ENCODE measurements around the gene RNF180. TPM values are rescaled to one million over a fixed set of nuclear protein-coding genes. Genes with fewer than 3 reads are reported as not detected.

The RNF180 gene
- polyA plus RNA-seq, 4 donors, result 0.27 to 3.6 (median 0.92) TPM

DNA sequence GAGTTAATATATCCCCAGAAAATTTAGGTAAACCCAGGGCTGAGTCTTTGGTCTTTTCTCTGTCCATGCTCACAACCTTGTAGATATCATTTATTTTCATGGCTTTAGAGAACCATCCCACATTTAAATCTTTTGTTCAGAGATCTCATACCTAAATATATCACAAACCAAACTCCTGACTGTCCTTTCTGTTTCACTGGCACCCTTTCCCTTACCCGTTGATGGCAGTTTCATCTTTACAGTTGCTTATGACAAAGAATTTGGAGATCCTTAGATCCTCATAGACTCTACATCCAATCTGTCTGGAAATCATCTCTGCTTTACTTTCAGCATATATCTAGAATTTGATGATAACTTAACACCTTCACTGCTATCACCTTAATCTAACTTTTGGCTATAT is 19.2 kb downstream of the RNF180 start:
- 74 to 79% (median 79%) methylated on average over 1 of the region's 1 CpG for WGBS, 3 donors
- no peaks in the 10 kb centered on the region for H3K27me3 ChIP-seq (ENCODE audit: control insufficient read depth in 3 of 3, insufficient read depth in 3 of 3, low read length in 3 of 3)
- no peaks in the 10 kb centered on the region for H3K4me1 ChIP-seq (ENCODE audit: control insufficient read depth in 3 of 3, insufficient read depth in 2 of 3, low read depth in 1 of 3, low read length in 2 of 3)
- no peaks in the 10 kb centered on the region for H3K9me3 ChIP-seq (ENCODE audit: control insufficient read depth in 2 of 2, insufficient read depth in 1 of 2, low read depth in 1 of 2, low read length in 1 of 2)
- FAIRE-seq, result no peak
- H3K4me3 ChIP-seq (ENCODE audit: low read depth in 1 of 3, low read length in 3 of 3), result no peak overlapping the region
- no peaks in the 10 kb centered on the region for H3K36me3 ChIP-seq (ENCODE audit: control insufficient read depth in 3 of 3, insufficient read depth in 2 of 3, low read depth in 1 of 3, low read length in 3 of 3)
- H3K27ac ChIP-seq (ENCODE audit: low read depth in 1 of 3, low read length in 2 of 3), result no peak overlapping the region
- no peak for DNase-seq

DNA sequence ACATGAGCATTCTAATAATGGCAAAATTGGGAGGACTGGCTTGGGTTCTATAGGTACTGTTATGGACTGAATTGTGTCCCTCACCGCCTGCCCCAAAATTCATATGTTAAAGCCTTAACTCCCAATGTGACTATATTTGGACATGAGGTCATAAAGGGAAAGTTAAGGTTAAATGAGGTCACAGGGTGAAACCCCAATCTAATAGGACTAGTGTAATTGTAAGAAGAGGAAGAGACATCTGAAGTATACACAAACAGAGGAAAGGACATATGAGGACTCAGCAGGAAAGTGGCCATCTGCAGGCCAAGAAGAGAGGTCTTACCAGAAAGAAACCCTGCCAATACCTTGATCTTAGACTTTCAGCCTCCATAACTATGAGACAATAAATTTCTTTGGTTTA is 23.1 kb downstream of the RNF180 start:
- Histone ChIP-seq H3K36me3 (ENCODE audit: control insufficient read depth in 3 of 3, insufficient read depth in 2 of 3, low read depth in 1 of 3, low read length in 3 of 3) (no peaks in the 10 kb centered on the region), H3K9me3 (ENCODE audit: control insufficient read depth in 2 of 2, insufficient read depth in 1 of 2, low read depth in 1 of 2, low read length in 1 of 2) (no peaks in the 10 kb centered on the region), H3K27me3 (ENCODE audit: control insufficient read depth in 3 of 3, insufficient read depth in 3 of 3, low read length in 3 of 3) (no peaks in the 10 kb centered on the region), H3K27ac (ENCODE audit: low read depth in 1 of 3, low read length in 2 of 3) (no peak overlapping the region), H3K4me1 (ENCODE audit: control insufficient read depth in 3 of 3, insufficient read depth in 2 of 3, low read depth in 1 of 3, low read length in 2 of 3) (no peaks in the 10 kb centered on the region), H3K4me3 (ENCODE audit: low read depth in 1 of 3, low read length in 3 of 3) (no peak overlapping the region)
- 90 to 97% (median 96%) methylated on average over 1 of the region's 1 CpG for WGBS, 3 donors
- no peak for FAIRE-seq
- DNase-seq, result no peak

DNA sequence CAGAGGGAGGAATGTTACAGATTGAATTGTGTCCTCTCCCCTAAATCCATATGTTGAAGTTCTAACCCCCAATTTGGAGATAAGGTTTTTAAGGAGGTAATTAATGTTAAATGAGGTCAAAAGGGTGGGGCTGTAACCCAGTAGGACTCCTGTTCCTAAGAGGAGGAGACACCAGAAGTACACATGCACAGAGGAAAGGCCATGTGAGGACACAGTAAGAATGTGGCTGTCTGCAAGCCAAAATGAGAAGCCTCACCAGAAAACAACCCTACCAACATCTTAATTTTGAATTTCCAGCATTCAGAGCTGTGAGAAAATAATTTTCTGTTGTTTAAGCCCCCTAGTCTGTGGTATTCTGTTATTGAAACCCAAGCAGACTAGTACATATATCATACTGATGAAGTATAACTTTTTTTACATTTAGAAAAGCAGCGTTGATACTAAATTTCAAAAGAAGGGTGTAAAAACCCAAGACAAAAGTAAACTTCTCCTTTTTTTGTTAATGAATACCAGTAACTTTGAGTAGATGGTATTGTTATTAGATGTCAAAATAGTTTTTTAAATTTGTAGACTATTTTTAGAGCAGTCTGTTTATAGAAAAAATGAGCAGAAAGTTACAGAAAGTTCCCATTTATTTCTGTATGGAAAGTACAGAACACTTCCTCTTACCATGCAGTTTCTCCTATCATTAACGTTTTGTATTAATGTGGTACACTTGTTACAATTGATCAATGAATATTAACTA is 25.1 kb downstream of the RNF180 start:
- Histone ChIP-seq H3K36me3 (ENCODE audit: control insufficient read depth in 3 of 3, insufficient read depth in 2 of 3, low read depth in 1 of 3, low read length in 3 of 3) (no peaks in the 10 kb centered on the region), H3K9me3 (ENCODE audit: control insufficient read depth in 2 of 2, insufficient read depth in 1 of 2, low read depth in 1 of 2, low read length in 1 of 2) (no peaks in the 10 kb centered on the region), H3K27ac (ENCODE audit: low read depth in 1 of 3, low read length in 2 of 3) (no peak overlapping the region), H3K27me3 (ENCODE audit: control insufficient read depth in 3 of 3, insufficient read depth in 3 of 3, low read length in 3 of 3) (no peaks in the 10 kb centered on the region), H3K4me1 (ENCODE audit: control insufficient read depth in 3 of 3, insufficient read depth in 2 of 3, low read depth in 1 of 3, low read length in 2 of 3) (no peaks in the 10 kb centered on the region), H3K4me3 (ENCODE audit: low read depth in 1 of 3, low read length in 3 of 3) (no peak overlapping the region)
- WGBS, 3 donors, result 35 to 48% (median 38%) methylated on average over 2 of the region's 2 CpGs
- FAIRE-seq (no peak), DNase-seq (no peak)

DNA sequence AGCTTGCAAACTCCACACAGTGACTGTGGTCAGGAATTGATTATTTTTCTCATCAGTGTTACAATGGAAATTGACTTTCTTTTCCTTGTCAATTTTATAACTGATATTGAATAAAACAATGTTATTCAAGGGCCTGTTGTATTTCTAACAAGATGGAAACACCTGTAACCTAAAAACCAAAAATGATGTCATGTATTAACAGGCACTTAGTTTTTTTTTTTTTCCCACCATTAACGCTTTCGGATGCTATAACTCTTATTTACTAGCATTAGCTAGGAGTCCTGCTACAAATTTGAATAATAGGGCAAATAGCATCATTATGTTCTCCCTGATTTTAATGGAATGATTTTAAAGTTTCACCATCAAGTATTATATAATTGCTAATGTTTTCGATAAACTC is 30.3 kb downstream of the RNF180 start:
- Histone ChIP-seq H3K36me3 (ENCODE audit: control insufficient read depth in 3 of 3, insufficient read depth in 2 of 3, low read depth in 1 of 3, low read length in 3 of 3) (no peaks in the 10 kb centered on the region), H3K9me3 (ENCODE audit: control insufficient read depth in 2 of 2, insufficient read depth in 1 of 2, low read depth in 1 of 2, low read length in 1 of 2) (no peaks in the 10 kb centered on the region), H3K4me1 (ENCODE audit: control insufficient read depth in 3 of 3, insufficient read depth in 2 of 3, low read depth in 1 of 3, low read length in 2 of 3) (no peaks in the 10 kb centered on the region), H3K27ac (ENCODE audit: low read depth in 1 of 3, low read length in 2 of 3) (no peak overlapping the region), H3K4me3 (ENCODE audit: low read depth in 1 of 3, low read length in 3 of 3) (no peak overlapping the region), H3K27me3 (ENCODE audit: control insufficient read depth in 3 of 3, insufficient read depth in 3 of 3, low read length in 3 of 3) (no peaks in the 10 kb centered on the region)
- DNase-seq (no peak), FAIRE-seq (no peak)
- WGBS, 3 donors, result 92 to 98% (median 93%) methylated on average over 3 of the region's 3 CpGs

DNA sequence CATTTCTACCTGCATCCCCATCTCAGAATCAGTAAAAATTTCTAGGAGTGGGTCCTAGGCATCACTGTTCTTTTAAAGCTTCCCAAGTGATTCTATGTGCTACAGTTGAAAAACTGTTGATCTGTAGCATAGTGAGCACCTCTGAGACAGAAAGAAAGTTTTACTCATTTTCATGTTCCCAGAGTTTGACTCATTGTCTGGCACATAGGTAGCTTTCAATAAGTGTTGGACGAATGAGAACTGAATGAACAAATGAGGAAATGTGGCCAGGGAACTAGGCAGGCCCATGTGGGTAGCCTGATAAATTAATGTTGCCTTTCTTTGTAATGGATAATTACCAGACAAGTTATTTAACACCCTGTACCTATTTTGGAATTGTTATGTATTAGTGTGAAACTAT is 33.8 kb downstream of the RNF180 start:
- no peak overlapping the region for H3K27ac ChIP-seq (ENCODE audit: low read depth in 1 of 3, low read length in 2 of 3)
- FAIRE-seq (no peak), DNase-seq (no peak)
- H3K36me3 ChIP-seq (ENCODE audit: control insufficient read depth in 3 of 3, insufficient read depth in 2 of 3, low read depth in 1 of 3, low read length in 3 of 3), result no peaks in the 10 kb centered on the region
- H3K4me1 ChIP-seq (ENCODE audit: control insufficient read depth in 3 of 3, insufficient read depth in 2 of 3, low read depth in 1 of 3, low read length in 2 of 3), result no peaks in the 10 kb centered on the region
- H3K9me3 ChIP-seq (ENCODE audit: control insufficient read depth in 2 of 2, insufficient read depth in 1 of 2, low read depth in 1 of 2, low read length in 1 of 2), result no peaks in the 10 kb centered on the region
- H3K27me3 ChIP-seq (ENCODE audit: control insufficient read depth in 3 of 3, insufficient read depth in 3 of 3, low read length in 3 of 3), result no peaks in the 10 kb centered on the region
- no peak overlapping the region for H3K4me3 ChIP-seq (ENCODE audit: low read depth in 1 of 3, low read length in 3 of 3)
- WGBS, 3 donors, result 62 to 77% (median 70%) methylated on average over 1 of the region's 1 CpG

DNA sequence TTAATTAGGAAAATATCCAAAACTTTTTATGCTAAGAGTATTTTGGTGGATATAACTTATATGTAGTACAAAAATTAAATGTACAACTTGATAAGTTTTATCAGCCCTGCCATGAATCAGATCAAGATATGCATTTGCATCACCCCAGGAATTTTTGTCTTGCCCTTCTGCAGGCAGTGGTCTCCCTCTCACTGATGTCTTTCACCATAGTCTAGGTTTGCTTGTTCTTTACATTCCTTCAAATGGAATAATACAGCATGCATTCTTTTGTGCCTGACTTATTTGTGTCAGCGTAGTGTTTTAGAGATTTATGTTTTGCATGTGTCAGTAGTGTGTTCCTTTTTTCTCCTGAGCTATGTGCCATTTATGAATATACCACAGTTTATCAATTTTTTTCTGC is 36.4 kb downstream of the RNF180 start:
- H3K36me3 ChIP-seq (ENCODE audit: control insufficient read depth in 3 of 3, insufficient read depth in 2 of 3, low read depth in 1 of 3, low read length in 3 of 3), result no peaks in the 10 kb centered on the region

DNA sequence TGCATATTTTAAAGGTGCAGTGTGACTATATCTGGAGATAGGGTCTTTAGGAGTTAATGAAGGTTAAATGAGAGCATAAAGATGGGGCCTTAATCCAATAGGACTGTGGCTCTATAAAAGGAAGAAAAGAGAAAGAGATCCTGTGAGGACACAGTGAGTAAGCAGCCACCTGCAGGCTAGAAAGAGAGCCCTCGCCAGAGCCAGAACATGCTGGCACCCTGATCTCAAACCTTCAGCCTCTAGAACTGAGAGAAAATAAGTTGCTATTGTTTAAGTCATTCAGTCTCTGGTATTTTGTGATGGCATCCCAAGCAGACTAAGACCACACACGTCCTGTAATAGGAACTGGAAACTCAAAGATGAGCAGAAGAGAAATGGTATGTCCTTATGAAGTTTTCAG is 41.0 kb downstream of the RNF180 start:
- FAIRE-seq (no peak), DNase-seq (no peak)
- Histone ChIP-seq H3K27ac (ENCODE audit: low read depth in 1 of 3, low read length in 2 of 3) (no peak overlapping the region), H3K36me3 (ENCODE audit: control insufficient read depth in 3 of 3, insufficient read depth in 2 of 3, low read depth in 1 of 3, low read length in 3 of 3) (no peaks in the 10 kb centered on the region), H3K9me3 (ENCODE audit: control insufficient read depth in 2 of 2, insufficient read depth in 1 of 2, low read depth in 1 of 2, low read length in 1 of 2) (no peaks in the 10 kb centered on the region), H3K4me3 (ENCODE audit: low read depth in 1 of 3, low read length in 3 of 3) (no peak overlapping the region), H3K4me1 (ENCODE audit: control insufficient read depth in 3 of 3, insufficient read depth in 2 of 3, low read depth in 1 of 3, low read length in 2 of 3) (no peaks in the 10 kb centered on the region), H3K27me3 (ENCODE audit: control insufficient read depth in 3 of 3, insufficient read depth in 3 of 3, low read length in 3 of 3) (no peaks in the 10 kb centered on the region)
- 75 to 86% (median 82%) methylated on average over 2 of the region's 2 CpGs for whole genome bisulfite sequencing, 3 donors

More for the DNA sequence above, 36.4 kb downstream of the RNF180 start:
- Histone ChIP-seq H3K9me3 (ENCODE audit: control insufficient read depth in 2 of 2, insufficient read depth in 1 of 2, low read depth in 1 of 2, low read length in 1 of 2) (no peaks in the 10 kb centered on the region), H3K4me1 (ENCODE audit: control insufficient read depth in 3 of 3, insufficient read depth in 2 of 3, low read depth in 1 of 3, low read length in 2 of 3) (no peaks in the 10 kb centered on the region), H3K27me3 (ENCODE audit: control insufficient read depth in 3 of 3, insufficient read depth in 3 of 3, low read length in 3 of 3) (no peaks in the 10 kb centered on the region), H3K4me3 (ENCODE audit: low read depth in 1 of 3, low read length in 3 of 3) (no peak overlapping the region), H3K27ac (ENCODE audit: low read depth in 1 of 3, low read length in 2 of 3) (no peak overlapping the region)
- DNase-seq (no peak), FAIRE-seq (no peak)
- 79 to 89% (median 89%) methylated on average over 1 of the region's 1 CpG for WGBS, 3 donors

DNA sequence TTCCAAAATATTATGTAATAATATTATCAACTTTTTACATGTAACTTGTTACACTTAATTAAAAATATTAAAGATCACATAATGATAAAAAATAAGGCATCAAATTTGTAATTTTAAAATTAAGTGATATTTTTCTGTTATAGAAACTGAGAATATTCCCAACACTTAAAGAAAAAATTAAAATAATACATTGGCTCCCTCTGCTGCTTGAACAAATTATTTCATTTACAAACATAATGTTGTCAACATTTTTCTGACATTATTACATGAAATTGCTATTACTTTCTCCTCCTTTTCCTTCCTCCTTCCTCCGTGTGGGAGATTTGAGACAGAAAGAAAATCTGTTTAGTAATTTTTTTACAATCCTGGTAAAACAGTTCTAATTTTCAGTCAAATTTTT is 42.3 kb downstream of the RNF180 start:
- DNase-seq (peak; percentile 1 to 25), FAIRE-seq (peak; percentile 23)
- 22 to 45% (median 25%) methylated on average over 1 of the region's 1 CpG for WGBS, 3 donors
- Histone ChIP-seq H3K9me3 (ENCODE audit: control insufficient read depth in 2 of 2, insufficient read depth in 1 of 2, low read depth in 1 of 2, low read length in 1 of 2) (no peaks in the 10 kb centered on the region), H3K4me3 (ENCODE audit: low read depth in 1 of 3, low read length in 3 of 3) (no peak overlapping the region), H3K27ac (ENCODE audit: low read depth in 1 of 3, low read length in 2 of 3) (no peak overlapping the region), H3K4me1 (ENCODE audit: control insufficient read depth in 3 of 3, insufficient read depth in 2 of 3, low read depth in 1 of 3, low read length in 2 of 3) (no peaks in the 10 kb centered on the region), H3K27me3 (ENCODE audit: control insufficient read depth in 3 of 3, insufficient read depth in 3 of 3, low read length in 3 of 3) (no peaks in the 10 kb centered on the region), H3K36me3 (ENCODE audit: control insufficient read depth in 3 of 3, insufficient read depth in 2 of 3, low read depth in 1 of 3, low read length in 3 of 3) (no peaks in the 10 kb centered on the region)

DNA sequence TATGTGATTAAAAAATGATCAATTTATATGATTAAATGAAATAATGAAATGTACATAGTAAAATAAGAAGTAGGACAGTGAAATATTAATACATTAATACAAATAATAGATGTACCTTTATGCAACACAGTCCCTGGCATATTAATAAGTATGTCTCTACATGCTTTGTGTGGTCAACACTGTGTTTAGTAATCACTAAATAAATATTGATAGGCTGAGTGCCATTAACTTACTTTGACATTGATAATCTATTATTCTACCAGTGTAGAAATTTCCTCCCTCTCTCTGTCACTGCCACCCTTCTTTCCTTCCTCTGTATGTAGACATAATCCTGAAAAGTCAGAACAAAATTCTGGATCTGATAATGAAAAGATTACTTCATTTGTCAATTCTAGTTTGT is 43.7 kb downstream of the RNF180 start:
- H3K36me3 ChIP-seq (ENCODE audit: control insufficient read depth in 3 of 3, insufficient read depth in 2 of 3, low read depth in 1 of 3, low read length in 3 of 3), result no peaks in the 10 kb centered on the region
- no peaks in the 10 kb centered on the region for H3K9me3 ChIP-seq (ENCODE audit: control insufficient read depth in 2 of 2, insufficient read depth in 1 of 2, low read depth in 1 of 2, low read length in 1 of 2)
- no peak overlapping the region for H3K27ac ChIP-seq (ENCODE audit: low read depth in 1 of 3, low read length in 2 of 3)
- FAIRE-seq (no peak), DNase-seq (no peak)
- H3K4me3 ChIP-seq (ENCODE audit: low read depth in 1 of 3, low read length in 3 of 3), result no peak overlapping the region
- H3K4me1 ChIP-seq (ENCODE audit: control insufficient read depth in 3 of 3, insufficient read depth in 2 of 3, low read depth in 1 of 3, low read length in 2 of 3), result no peaks in the 10 kb centered on the region
- no peaks in the 10 kb centered on the region for H3K27me3 ChIP-seq (ENCODE audit: control insufficient read depth in 3 of 3, insufficient read depth in 3 of 3, low read length in 3 of 3)
